M059J (cell line): ENCODE measurements around the gene MPC2. TPM values are rescaled to one million over a fixed set of nuclear protein-coding genes. Genes with fewer than 3 reads are reported as not detected.
"Not testable (repeated sequence)": the region's sequence is repeated elsewhere in the genome, so short reads cannot be mapped to it uniquely, and the experiment has no call there.

Source experiments
- DNase-seq: peaks from one replicate; pipeline ENCODE4 v3.0.0-alpha.2; 2012; ENCODE audit warnings: low read depth
- total RNA-seq: library from RNA; depleted of rRNA; stranded (reverse); fragments of >200 nt; shearing (Covaris generic); gene quantifications from 2 replicates; pipeline ENCODE4 v1.2.3, GENCODE V29; 2014

The MPC2 gene
- total RNA-seq, 1 experiment from 2014 or later, result 99.4 TPM

- DNase-seq, result no peak
Observed at GRCh38 chr1:167934426-167935215, 2.3 kb downstream of the MPC2 start.

- DNase-seq, result no peak
Observed at GRCh38 chr1:167933788-167934187, 3.1 kb downstream of the MPC2 start.

GRCh38 chr1:167929725-167930124 is 7.1 kb downstream of the MPC2 start:
- DNase-seq, result no peak

GRCh38 chr1:167928919-167929318 is 8.0 kb downstream of the MPC2 start:
- DNase-seq, result not testable (repeated sequence)

- DNase-seq, result no peak
Observed at GRCh38 chr1:167928457-167928852, 8.4 kb downstream of the MPC2 start.

- no peak for DNase-seq
Observed at GRCh38 chr1:167927046-167927754, 9.7 kb downstream of the MPC2 start.

GRCh38 chr1:167926486-167926997 is 10.3 kb downstream of the MPC2 start:
- no peak for DNase-seq

GRCh38 chr1:167924543-167925231 is 12.2 kb downstream of the MPC2 start:
- DNase-seq, result no peak

GRCh38 chr1:167924102-167924501 is 12.8 kb downstream of the MPC2 start:
- no peak for DNase-seq

- no peak for DNase-seq
Observed at GRCh38 chr1:167923324-167924056, 13.4 kb downstream of the MPC2 start.

GRCh38 chr1:167922611-167923074 is 14.2 kb downstream of the MPC2 start:
- peak; percentile 83 for DNase-seq

- DNase-seq, result no peak
Observed at GRCh38 chr1:167922023-167922422, 14.8 kb downstream of the MPC2 start.

- no peak for DNase-seq
Observed at GRCh38 chr1:167916766-167917511, 19.9 kb downstream of the MPC2 start.

GRCh38 chr1:167915569-167915968 is 21.3 kb downstream of the MPC2 start:
- DNase-seq, result no peak

GRCh38 chr1:167913895-167914496 is 22.9 kb downstream of the MPC2 start, which contains the start of gene ADCY10:
Gene ADCY10 (minus strand): TSS chr1:167914134. CDS start chr1:167905140, 8,994 bp downstream.
- DNase-seq, result no peak

GRCh38 chr1:167912294-167912693 is 24.6 kb downstream of the MPC2 start:
- DNase-seq, result no peak

- DNase-seq, result no peak
Observed at GRCh38 chr1:167911413-167911812, 25.5 kb downstream of the MPC2 start.

GRCh38 chr1:167910530-167910929 is 26.3 kb downstream of the MPC2 start:
- DNase-seq, result no peak

GRCh38 chr1:167909691-167910180 is 27.1 kb downstream of the MPC2 start:
- DNase-seq, result no peak

- DNase-seq, result no peak
Observed at GRCh38 chr1:167905671-167906070, 31.2 kb downstream of the MPC2 start.
